GM21529 (cell line): ENCODE measurements around the gene CACNA1C.

Experiments used
- ATAC-seq: cut with Tn5 transposase; IDR thresholded peaks from one replicate; pipeline ENCODE4 v1.9.1; 2021; ENCODE audit not compliant: unreplicated experiment

The CACNA1C gene

DNA sequence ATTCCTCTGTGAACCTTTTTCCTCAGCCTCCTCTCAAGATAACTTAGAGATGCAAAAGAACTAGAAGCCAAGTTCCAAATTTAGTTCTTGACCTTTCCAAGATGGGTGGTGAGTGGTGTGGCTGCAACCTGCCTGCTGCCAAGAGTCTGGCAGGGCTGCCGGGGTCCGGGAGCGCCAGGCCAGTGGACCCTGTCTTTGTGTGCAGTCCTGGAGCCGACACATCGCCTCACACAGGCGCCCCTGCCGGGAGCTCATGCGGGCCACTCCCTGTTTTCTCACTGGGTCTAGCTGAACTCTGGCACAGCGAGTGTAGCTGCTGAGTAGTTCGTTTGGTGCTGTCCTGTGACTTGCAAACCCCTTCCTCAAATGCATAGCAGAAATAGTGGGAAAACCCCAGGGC lies 84.9 kb downstream of the CACNA1C start:
- ATAC-seq, result no peak

DNA sequence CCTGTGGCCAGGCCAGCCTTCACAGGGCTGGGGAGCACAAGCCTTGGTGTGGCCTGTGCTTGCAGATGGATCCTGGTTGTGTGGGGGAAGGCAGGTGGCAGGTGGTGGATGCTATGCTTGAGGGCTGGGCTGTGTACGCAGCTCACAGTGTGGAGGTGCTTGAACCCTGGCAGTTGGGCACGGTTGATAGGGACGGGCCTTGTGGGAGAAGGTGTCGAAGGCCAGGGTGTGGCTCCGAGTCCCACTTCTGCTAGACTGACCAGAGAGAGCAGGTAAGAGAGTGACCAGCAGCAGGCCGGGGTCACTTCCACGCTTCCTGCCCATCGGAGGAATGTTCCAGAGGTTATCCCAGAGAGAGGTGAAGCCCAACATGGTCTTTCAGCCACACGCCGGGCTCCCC lies 85.5 kb downstream of the CACNA1C start:
- ATAC-seq, result no peak

DNA sequence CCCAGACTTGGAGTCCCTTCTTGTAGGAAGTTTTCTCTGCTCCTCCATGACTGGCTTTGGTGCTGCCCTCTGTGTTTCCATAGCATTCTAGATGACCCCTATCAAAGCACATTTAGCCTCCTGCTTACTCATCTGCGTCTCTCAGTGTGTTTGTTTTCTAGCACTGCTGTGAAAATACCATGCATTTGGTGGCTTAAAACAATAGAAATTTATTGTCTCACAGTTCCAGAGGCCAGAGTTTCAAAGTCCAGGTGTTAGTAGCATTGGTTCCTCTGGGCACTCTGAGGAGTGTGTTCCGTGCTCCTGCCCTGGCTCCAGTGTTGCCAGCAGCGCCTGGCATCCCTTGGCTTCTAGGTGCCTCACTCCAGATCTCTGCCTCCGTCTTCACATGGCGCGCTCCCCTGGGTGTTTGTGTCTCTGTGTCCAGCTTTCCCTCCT lies 86.1 kb downstream of the CACNA1C start:
- no peak for ATAC-seq

DNA sequence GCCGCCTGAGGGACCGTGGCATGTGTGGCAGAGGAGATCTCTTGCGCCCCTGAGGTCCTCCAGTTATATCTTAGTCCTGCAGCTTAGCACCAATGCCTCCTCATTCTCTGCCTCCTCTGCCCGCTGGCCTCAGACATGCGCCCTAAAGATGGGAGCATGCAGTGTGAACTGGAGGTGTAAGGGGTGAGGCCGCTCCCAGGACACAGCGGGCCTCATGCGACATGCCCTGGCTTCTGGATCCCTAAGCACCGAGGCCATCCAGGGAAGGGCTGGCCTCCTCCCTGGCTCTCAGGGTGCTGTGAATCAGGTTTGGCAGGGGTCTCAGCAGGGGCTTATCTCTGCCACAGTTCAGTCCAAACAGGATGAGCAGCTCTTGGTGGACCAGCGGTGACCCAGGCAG lies 86.9 kb downstream of the CACNA1C start:
- ATAC-seq, result no peak

DNA sequence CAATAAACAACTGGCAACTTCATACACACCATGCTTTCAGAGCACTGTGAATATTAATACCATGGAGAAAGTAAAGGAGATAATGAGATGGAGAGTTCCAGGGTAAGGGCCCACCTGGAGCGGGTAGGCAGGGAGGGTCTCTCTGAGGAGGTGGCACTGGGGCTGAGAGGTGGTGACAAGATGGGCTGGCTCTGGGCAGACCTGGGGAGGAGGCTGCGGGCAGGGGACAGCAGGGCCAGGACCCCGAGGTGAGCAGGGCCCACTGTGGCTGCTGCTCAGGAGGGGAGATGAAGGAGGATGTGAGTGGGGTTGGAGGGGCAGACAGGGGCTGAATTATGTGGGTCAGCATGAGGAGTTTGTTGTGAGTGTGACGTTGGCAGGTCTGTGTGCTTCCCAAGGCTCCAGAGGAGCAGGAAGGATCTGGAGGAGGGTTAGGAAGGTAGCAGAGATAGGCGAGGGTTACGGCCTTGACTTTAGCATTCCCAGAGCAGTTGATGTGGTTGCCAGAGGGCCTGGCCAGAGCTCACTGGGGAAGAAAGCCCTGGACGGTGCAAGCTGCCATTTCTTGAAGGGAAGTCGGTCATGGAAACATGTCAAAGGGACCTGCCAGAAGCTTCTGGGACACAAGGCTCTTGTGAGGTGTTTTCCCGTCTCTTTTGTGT lies 88.2 kb downstream of the CACNA1C start:
- ATAC-seq, result no peak

DNA sequence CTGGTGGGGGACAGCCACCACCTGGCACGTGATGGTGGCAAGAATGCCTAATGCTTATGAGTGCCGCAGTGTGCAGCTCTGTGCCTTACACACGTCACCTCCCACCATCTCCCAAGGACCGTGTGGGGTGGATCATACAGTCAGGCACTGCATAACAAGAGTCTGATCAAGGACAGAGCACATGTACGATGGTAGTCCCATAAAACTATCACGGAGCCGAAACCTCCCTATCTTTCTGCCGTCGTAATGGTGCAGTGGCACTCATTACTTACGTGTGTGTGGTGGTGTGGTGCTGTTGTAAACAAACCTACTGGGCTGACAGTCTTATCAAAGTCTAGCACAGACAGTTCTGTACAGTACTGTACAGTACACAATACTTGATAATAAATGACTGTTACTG lies 89.3 kb downstream of the CACNA1C start:
- no peak for ATAC-seq

DNA sequence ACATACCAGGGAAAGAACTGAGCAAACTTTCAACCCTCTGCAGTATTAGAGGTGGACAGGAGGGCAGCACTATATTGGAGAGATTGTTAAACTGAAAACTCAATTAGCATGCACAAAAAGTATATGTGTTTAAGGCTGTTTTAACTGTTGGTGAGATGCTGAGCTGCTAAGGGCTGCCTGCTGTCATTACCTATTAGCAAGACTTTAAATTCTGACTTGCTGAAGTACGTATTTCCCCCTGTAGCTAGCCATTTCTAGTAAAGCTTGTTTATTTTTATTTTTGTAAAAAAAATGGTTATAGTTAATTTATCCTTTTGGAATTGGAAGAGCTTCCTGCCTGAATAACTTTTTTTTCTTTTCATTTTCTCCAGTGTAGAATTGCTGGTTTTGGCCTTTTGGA lies 92.2 kb downstream of the CACNA1C start:
- no peak for ATAC-seq

DNA sequence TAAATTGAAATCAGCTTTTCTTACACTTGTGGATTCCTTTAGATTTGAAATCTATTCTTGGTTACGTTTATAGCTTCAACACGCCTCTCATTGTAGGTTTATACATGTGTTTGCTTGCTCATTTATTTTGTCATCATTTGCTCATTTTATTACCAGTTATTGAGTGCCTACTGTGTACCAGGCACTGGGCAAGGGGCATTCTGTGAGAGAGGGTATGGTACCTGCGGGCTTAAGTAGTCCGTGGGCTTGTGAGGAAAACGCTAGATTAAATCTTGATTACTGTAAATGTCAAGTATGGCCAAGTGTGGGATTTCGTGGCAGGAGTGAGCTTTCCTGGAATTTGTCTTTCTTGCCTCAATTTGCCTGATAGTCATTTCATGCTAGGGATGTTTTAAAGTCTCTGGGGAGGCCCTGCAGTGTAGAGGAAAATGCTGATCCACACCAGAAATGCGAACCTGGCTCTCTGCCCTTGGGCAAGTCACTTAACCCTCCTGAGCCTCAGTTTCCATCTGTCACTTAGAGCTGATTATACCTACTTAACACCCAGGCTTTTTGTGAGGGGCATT lies 92.7 kb downstream of the CACNA1C start:
- ATAC-seq, result no peak

DNA sequence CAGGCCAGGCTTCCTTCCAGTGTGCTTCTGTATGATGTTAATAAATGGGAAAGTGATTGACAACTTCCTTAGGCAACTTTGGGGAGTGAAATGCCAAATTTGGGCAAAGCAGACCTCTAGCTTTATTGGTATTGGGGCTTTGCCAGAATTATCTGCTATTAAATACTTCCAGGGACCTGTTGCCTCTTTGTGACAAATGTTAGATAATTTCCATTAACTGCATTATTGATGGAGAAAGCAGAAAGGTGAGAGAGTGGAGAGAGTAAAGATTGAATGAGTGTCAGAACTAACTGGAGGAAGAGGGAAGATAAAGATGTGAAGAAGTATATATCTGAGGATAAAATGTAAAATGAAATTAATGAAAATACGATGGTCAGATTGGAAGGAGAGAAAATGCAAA lies 94.5 kb downstream of the CACNA1C start:
- ATAC-seq, result no peak

DNA sequence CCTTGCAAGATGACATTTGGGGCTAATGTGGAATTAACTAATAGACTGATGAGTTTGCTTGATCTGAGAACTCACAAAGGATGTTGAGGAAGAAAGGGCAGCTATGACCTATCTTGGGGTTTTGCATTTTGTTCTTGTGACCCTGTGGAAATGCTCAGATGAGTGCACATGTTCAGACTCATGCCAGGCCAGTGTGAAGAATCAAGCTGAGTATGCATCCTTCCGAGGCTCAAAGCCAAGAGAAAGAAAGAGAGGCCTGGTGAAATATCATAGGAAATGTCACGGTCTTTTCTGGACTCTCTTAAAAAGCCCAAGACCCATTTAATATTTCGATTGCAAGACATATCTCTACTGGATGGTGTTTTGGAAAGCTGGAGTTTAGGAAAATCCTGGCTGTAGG lies 96.3 kb downstream of the CACNA1C start:
- no peak for ATAC-seq

DNA sequence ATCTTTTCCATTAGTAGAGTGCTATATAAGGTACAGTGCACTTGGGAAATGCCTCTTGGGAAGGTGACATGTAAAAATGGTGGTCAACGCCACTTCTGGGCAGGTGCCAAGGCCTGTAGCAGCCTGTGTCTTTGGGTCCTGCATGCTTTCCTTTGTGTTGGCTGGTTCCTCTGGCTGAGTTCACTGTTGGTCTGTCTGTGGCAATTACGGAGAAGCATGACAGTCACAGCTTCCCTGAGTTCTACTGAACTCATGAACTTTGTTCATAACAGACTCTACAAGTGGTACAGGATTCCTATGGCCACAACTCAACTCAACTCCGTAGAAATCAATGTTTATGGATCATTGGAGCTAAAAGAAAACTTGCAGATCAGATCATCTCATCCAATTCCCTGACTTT lies 98.0 kb downstream of the CACNA1C start:
- no peak for ATAC-seq

DNA sequence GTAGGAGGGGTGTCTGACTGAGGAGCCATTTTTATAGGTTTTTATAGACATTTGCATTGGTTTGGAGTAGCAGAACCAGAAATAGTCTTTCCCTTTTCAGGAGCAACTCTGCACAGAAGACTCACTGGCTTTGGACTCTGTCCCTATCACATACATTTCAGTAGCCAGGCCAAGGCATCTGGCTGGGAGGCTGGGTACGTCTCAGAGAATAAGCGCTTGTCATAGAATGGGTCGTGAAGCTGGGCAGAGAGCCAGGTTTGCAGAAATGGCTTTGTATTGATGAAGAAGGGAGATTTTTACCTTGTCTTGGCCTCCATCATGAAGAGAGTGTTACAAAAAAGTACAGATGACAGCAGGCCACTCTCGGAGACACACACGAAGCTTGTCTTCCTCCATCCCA lies 98.6 kb downstream of the CACNA1C start:
- no peak for ATAC-seq

DNA sequence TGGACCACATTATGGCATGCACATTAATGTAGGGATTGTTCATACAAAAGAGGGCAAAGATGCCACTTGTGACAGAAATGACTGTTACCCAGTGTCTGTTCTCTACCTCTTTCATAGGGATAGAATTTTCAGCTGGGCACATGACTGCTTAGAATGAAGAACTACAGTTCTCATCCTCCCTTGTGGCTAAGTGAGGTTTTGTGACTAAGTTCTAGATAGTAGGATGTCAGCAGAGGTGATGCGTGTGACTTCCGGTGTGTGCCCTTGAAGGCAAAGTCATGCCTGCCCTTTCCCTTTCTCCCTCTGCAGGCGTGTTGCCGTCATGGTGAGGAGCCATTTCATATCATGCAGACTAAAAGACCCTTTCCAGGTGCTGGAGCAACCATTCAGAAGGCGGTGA lies 99.3 kb downstream of the CACNA1C start:
- ATAC-seq, result peak; percentile 78

DNA sequence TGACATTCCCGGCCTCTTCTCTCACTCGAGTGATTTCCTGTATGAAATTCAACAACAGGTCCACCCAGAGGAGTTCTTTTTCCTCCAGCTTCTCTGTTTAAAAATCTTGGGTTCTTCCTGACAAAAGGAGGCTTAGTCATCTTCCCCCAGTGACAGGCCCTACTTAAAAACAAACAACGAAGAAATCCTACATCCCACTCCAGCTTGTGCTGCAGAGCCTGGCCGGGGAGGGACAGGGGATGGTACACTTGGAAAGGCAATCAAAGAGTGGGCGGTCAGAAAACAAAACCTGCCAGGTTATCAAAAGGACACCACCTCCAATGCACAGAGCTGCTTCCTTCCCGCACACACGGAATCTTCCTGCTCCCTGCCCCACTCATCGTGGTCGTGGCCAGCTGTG lies 101.3 kb downstream of the CACNA1C start:
- ATAC-seq, result no peak

DNA sequence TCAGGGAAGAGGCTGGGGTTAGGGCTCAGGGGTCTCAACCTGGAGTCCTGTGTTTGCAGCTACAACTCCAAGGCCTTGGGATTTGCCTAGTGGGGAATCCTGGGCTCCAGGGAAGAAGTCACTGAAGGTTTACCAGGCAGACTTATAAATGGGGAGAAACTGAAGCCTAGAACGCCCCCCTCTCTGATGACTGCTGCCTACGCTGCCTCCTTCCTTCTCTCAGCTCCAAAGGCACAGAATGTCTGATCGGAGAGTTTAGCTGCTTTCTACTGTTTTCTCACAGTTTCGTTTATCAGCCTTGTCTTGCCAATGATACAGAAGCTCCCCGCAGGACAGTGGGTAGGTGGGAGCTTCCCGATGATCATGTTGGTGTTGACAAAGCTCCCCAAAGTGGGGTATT lies 101.7 kb downstream of the CACNA1C start:
- ATAC-seq, result no peak

DNA sequence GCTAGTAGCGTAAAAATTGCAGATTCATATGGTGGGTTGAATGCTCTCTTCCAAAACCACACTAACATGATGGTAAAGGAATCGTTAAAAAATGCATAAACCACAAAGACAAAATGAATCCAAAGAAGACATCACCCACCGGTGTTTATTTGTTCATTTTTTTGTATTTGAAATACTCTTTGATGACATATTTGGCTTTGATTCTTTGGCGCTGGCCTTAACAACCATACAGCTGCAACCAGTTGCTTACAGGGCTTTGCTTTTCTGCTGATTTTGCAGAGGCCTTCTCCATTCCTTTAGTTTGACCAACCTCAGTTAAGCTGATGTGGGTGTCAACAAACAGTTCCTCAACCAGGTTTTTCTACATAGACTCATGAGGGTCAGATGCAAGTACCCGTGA lies 103.5 kb downstream of the CACNA1C start:
- ATAC-seq, result no peak

DNA sequence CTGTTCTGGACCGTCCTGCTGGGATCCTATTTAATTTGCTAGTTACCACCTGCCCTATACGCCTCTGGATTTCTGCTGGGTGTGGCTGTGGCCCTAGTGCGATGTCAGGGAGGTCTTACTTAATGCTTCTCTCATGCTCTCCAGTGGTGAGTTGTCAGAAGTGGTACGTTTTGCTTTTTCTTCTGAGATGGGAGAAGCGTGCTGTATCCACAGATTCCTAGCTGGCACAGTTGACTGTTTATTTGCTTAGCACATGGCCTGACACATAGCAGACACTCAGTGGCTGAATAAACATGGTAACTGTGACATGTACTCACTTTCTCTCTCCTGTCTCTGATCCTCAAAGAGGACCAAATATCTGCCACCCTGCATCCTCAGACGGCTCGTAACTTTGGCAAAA lies 107.3 kb downstream of the CACNA1C start:
- no peak for ATAC-seq

DNA sequence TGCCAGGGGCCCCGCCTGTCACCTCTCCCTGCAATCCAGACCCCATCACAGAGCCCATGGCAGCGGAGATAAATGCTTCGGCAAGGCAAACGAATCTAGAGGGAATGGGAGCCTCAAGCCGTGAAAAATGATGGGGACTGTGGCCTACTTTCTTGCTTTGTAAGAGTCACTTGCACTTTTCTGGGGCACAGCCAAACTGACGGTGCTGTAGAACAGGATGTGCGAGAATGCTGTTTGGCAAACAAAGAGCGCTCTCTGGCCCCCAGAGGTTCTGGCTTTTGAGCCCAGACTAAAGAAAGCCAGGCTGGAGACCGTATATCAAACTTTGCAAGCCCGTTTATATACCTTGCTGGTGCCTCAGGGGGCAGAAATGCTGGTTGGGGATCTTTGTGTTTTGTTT lies 108.7 kb downstream of the CACNA1C start:
- ATAC-seq, result no peak

DNA sequence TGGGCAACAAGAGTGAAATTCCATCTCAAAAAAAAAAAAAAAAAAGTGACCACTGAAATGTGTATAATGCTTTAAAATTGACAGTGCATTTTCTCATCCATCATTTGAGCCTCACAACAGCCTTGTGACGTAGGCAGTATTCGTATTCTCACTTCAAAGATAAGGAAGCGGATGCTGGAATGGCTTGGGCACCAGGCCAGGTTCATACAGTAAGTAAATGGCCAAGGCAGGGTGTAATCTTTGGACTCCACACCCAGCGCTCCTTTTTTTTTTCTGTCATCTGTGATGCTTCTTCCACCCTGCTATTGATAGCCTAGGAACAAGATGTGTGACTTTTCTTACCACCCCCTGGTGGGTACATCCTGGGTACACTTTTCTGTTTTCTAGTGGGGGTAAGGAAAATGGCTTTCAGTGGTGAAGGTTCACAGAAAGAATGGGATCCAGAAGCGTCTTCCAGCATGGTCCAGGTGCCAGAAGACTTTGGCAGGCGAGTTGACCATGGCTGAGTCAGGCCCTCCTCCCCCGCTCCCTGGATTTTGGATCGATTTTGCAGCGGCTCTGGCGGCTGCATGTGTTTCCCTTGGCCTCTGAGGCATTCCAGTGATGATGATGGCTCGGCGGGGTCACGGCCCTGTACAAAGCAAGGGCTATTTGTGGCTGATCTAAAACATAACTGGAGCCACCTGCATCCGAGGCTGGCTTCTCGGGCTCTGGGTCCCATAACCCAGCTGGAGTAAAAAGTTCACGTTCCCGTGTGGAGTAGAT lies 110.6 kb downstream of the CACNA1C start:
- no peak for ATAC-seq

DNA sequence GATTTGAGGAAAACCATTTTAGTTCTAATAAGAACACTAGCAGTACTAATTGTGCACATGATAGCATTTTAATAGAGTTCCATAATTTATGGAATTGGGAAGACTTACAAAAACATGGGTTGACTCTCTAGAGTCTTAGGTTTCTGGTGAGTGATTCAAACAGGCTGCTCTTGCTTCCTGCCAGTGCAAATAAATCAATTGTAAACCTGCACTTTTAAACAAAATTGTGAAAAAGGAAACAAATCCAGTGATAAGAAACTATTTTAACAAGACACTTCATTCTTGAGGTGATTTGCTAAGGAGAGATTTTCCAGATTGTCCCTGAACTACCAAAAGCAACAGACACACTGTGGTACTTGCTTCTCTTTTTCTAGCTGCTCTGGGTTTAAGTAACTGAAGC lies 112.2 kb downstream of the CACNA1C start:
- no peak for ATAC-seq

DNA sequence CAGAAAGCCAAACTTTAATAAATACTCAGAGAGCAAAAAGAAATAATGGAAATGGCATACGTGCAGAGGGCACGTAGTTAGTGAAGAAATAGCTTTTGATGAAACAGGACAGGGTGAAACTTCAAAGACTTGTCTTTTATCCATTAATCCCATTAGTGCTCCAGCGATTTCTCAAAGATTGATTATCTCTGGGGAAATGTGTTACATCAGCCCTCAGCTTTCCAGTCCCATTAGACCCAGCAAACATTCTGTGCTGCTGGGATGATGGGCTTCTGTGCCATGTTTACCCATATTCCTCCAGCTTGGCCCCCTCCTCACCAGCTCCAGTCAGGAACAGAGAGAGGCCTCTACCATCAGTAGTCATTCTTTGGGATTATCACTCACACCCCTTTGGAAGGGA lies 113.1 kb downstream of the CACNA1C start:
- ATAC-seq, result no peak

DNA sequence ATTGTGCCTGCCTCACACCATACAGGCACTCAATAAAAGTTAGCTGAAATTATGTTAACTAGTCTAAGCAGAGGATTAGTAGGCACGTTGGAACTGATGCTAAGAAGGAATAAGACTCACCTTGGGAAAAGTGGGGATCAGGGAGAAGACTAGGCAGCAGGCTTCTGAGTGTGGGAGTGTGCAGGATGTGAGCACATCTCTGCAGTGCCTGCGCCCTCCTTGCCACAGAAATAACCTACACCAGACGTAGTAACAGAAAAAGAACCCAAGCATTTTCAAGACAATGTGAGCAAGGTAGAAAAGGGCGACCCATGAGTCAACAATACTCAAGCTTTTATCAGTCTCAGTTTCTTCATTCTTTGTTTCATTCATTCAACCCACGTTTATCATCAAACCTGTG lies 113.9 kb downstream of the CACNA1C start:
- ATAC-seq, result no peak

DNA sequence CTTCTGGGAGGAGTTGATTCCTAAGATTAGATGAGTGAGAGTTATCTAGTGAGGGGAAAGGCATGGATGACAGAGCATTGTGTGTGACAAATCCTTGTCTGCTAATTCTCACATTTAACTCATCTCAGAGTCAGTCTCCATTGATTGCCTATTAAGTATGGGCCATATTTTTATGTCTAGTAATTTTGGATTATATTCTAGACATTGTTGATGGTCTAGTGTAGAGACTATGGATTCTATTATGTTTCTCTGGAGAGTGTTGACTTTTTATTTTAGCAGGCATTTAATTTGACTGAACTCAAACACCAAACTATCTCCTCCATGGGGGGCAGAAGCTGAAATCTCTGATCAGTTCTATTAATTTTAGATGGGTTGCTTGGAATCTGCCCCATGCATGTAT lies 114.4 kb downstream of the CACNA1C start:
- ATAC-seq, result no peak
